Thoracic aorta (tissue), 2 donors: ENCODE results near the gene OOSP4A. TPM values are rescaled to one million over a fixed set of nuclear protein-coding genes. Genes with fewer than 3 reads are reported as not detected.

Source experiments
- ATAC-seq: fragments of 150-250 bp; one replicate; pipeline ENCODE4 v1.8.0; 2017; ENCODE audit warnings: low read depth; ENCODE audit not compliant: insufficient number of reproducible peaks, low FRiP score
- DNase-seq: peaks from one replicate; pipeline ENCODE4 v3.0.0-alpha.2; 2020; ENCODE audit warnings: low spot score
- H3K27ac ChIP-seq, 2 donors: fragments of 200-600 bp; sonication (generic); 1 replicate in 1 of 2; 2 replicates in 1 of 2; pipeline ENCODE4 v1.5.1; 2016; ENCODE audit warnings: mild to moderate bottlenecking in 2 of 2, moderate library complexity in 2 of 2
- H3K27me3 ChIP-seq: fragments of 200-600 bp; sonication (generic); replicated peaks from 2 replicates; pipeline ENCODE4 v1.6.0; 2016; ENCODE audit warnings: mild to moderate bottlenecking; ENCODE audit not compliant: insufficient read depth
- H3K36me3 ChIP-seq: fragments of 200-600 bp; sonication (generic); one replicate; pipeline ENCODE4 v1.5.1; 2016
- H3K4me1 ChIP-seq, 2 donors: fragments of 200-600 bp; sonication (generic); 1 replicate in 1 of 2; 2 replicates in 1 of 2; pipeline versions ENCODE4 v1.5.1 to v1.6.0; 2016; ENCODE audit warnings: low read depth in 2 of 2, mild to moderate bottlenecking in 1 of 2; ENCODE audit not compliant: control insufficient read depth in 1 of 2
- H3K4me3 ChIP-seq: fragments of 200-600 bp; sonication (generic); 2 replicates; pipeline ENCODE4 v1.5.1; 2016; ENCODE audit warnings: mild to moderate bottlenecking
- H3K9me3 ChIP-seq: fragments of 200-600 bp; sonication (generic); 2 replicates; pipeline ENCODE4 v1.5.1; 2016
- total RNA-seq, 2 donors: library from RNA; depleted of rRNA; stranded (reverse); fragments of >200 nt; gene quantifications; one replicate each; pipeline versions ENCODE4 v1.1.0 to v1.2.3, GENCODE V29; 2016
- TF ChIP-seq, protein P1 (sequence below): fragments of 200-600 bp; sonication (generic); IDR thresholded peaks from one replicate; pipeline ENCODE4 v1.5.1; 2019; ENCODE audit warnings: antibody characterized with exemption

OOSP4A gene
- total RNA-seq, 2 donors from 2014 or later: not detected

DNA sequence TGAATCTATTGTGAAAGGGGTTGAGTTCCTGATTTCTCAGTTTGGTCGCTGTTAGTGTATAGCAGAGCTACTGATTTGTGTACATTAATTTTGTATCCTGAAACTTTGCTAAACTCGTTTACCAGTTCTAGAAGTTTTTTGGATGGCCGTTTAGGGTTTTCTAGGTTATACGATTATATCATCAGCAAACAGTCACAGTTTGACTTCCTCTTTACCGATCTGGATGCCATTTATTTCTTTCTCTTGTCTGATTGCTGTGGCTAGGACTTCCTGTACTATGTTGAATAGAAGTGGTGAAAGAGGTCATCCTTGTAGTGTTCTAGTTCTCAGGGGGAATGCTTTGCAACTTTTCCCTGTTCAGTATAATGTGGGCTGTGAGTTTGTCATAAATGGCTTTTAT, 28.6 kb downstream of the OOSP4A start:
- Histone ChIP-seq H3K4me1 (no peaks in the 10 kb centered on the region), H3K4me3 (no peak overlapping the region), H3K27ac (no peak overlapping the region), H3K27me3 (no peaks in the 10 kb centered on the region), H3K9me3 (no peaks in the 10 kb centered on the region), H3K36me3 (no peaks in the 10 kb centered on the region)
- no peak for DNase-seq
- TF ChIP-seq, protein P1, sequence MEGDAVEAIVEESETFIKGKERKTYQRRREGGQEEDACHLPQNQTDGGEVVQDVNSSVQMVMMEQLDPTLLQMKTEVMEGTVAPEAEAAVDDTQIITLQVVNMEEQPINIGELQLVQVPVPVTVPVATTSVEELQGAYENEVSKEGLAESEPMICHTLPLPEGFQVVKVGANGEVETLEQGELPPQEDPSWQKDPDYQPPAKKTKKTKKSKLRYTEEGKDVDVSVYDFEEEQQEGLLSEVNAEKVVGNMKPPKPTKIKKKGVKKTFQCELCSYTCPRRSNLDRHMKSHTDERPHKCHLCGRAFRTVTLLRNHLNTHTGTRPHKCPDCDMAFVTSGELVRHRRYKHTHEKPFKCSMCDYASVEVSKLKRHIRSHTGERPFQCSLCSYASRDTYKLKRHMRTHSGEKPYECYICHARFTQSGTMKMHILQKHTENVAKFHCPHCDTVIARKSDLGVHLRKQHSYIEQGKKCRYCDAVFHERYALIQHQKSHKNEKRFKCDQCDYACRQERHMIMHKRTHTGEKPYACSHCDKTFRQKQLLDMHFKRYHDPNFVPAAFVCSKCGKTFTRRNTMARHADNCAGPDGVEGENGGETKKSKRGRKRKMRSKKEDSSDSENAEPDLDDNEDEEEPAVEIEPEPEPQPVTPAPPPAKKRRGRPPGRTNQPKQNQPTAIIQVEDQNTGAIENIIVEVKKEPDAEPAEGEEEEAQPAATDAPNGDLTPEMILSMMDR: no peak
- ATAC-seq: no peak

DNA sequence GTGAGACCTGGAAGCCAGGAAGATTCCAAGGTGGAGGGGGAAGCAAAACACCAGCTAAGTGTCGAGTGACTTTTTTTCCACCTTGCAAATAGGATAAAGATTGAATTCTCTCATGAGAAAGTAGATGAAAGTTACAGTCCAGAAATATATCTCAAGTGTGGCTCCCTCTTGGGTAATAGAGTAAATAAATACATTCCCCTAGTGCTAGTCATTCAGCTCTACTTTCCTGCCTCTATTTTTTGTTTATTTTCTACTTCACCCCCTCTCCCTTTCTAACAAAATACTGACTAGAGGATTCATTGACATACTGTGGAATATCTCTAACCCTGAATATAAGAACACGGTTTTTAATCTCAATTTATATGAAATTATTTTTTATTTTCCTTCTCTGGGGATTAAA, 34.0 kb downstream of the OOSP4A start:
- no peak overlapping the region for H3K4me3 ChIP-seq
- TF ChIP-seq, protein P1: no peak
- ATAC-seq: no peak
- no peaks in the 10 kb centered on the region for H3K36me3 ChIP-seq
- H3K9me3 ChIP-seq: no peaks in the 10 kb centered on the region
- H3K27me3 ChIP-seq: no peaks in the 10 kb centered on the region
- no peaks in the 10 kb centered on the region for H3K4me1 ChIP-seq
- DNase-seq: no peak
- H3K27ac ChIP-seq: no peak overlapping the region

DNA sequence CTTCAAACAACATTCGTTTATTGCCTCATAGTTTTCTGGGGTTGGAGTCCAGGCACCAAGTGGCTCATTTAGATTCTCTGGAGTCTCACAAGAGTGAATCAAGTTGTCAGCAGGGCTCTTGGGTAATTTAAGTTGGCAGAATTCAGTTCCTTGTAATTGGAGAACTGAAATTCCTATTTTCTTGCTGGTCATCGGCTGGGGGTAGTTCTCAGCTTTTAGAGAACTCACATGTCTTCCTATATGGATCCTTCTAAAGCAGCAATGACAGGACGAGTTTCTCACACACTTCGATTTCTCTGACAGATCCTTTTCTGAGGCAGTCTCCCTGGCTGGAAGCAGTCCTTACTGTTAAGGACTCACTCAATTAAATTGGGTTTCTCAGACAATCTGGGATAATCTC, 35.9 kb downstream of the OOSP4A start:
- Histone ChIP-seq H3K27me3 (no peaks in the 10 kb centered on the region), H3K36me3 (no peaks in the 10 kb centered on the region), H3K4me3 (no peak overlapping the region), H3K9me3 (no peaks in the 10 kb centered on the region), H3K27ac (no peak overlapping the region), H3K4me1 (no peaks in the 10 kb centered on the region)
- ATAC-seq (no peak), DNase-seq (no peak)
- TF ChIP-seq, protein P1: no peak

DNA sequence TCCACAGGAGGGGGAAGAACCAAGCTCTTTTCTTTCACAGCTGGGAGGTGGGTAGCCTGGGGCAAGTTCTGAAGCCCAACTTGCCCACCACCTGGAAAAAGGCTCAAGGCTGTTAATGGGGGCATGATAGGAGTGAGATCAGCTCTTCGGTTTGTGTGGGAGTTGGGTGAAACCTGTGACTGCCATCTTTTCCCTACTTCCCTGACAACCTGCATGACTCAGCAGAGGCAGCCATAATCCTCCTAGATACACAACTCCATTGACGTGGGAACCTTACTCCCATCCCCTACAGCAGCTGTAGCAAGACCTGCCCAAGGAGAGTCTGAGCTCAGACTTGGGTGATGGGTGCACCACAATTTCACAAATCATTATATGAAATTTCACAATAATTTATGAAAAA, 39.9 kb downstream of the OOSP4A start:
- Histone ChIP-seq H3K4me3 (no peak overlapping the region), H3K27ac (no peak overlapping the region), H3K4me1 (no peaks in the 10 kb centered on the region), H3K36me3 (no peaks in the 10 kb centered on the region), H3K27me3 (no peaks in the 10 kb centered on the region), H3K9me3 (no peaks in the 10 kb centered on the region)
- TF ChIP-seq, protein P1: no peak
- DNase-seq (no peak), ATAC-seq (no peak)

DNA sequence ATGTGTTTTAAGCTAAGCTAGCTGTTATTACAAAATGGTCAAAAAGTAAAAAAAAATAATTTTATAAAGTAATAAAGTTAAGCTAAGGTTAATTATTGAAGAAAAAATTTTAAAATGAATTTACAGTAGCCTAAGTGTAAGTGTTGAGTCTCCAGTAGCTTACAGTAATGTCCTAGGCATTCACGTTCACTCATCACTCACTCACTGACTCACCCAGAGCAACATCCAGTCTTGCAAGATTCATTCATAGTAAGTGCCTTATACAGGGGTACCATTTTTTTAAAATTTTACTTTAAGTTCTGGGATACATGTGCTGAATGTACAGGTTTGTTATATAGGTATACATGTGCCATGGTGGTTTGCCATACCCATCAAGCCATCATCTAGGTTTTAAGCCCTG, 41.5 kb downstream of the OOSP4A start:
- H3K9me3 ChIP-seq: no peaks in the 10 kb centered on the region
- DNase-seq (no peak), ATAC-seq (no peak)
- no peak overlapping the region for H3K4me3 ChIP-seq
- TF ChIP-seq, protein P1: no peak
- no peaks in the 10 kb centered on the region for H3K36me3 ChIP-seq
- no peak overlapping the region for H3K27ac ChIP-seq
- H3K4me1 ChIP-seq: no peaks in the 10 kb centered on the region
- H3K27me3 ChIP-seq: no peaks in the 10 kb centered on the region
